ENCODE results near the gene FANCI. TPM values are rescaled to one million over a fixed set of nuclear protein-coding genes. Genes with fewer than 3 reads are reported as not detected.

The FANCI gene
- total and polyA plus RNA-seq, 2 of the 4 experiments (the other 2 are of a cell fraction), result 13.2 to 34.2 TPM

DNA sequence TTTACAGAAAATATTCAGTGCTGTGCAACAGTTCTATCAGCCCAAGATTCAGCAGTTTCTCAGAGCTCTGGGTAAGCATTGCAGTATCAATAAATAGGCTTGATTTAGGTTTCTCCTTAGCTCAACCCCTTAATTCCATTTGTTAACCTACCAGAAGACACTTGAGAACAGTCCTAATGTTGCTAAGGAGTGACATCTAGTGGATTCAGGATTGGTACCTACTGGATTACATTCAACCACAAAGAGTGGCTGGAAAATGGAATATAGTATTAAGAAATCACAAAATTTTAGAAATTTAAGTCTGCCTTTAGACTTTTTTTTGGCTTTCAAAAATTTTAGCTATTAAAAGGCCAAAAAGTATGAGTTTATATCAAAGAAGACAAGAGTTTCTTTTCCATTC, 56.1 kb downstream of the FANCI start:
- no peaks in the 10 kb centered on the region; a peak in 1 of 4 replicates for H3K79me1 ChIP-seq (ENCODE audit: low read depth in 1 of 2, low read length in 2 of 2)
- H3K36me3 ChIP-seq (ENCODE audit: control insufficient read depth, insufficient read depth, low read length), result peaks cover 5% of the 10 kb centered on the region
- no peak overlapping the region for H3K4me3 ChIP-seq (ENCODE audit: insufficient read depth, low read depth, low read length)
- no peaks in the 10 kb centered on the region for H4K20me1 ChIP-seq (ENCODE audit: insufficient read depth, low read length)
- H3K23ac ChIP-seq (ENCODE audit: low read depth, low read length), result no peak overlapping the region
- TF ChIP-seq RFX5 (IDR thresholded peaks at IDR 0.05; ENCODE audit: low read depth, low read length), result no peak
- peak; percentile 67 for TF ChIP-seq RAD21 (IDR thresholded peaks at IDR 0.05; ENCODE audit: low read length)
- TF ChIP-seq, protein P1, sequence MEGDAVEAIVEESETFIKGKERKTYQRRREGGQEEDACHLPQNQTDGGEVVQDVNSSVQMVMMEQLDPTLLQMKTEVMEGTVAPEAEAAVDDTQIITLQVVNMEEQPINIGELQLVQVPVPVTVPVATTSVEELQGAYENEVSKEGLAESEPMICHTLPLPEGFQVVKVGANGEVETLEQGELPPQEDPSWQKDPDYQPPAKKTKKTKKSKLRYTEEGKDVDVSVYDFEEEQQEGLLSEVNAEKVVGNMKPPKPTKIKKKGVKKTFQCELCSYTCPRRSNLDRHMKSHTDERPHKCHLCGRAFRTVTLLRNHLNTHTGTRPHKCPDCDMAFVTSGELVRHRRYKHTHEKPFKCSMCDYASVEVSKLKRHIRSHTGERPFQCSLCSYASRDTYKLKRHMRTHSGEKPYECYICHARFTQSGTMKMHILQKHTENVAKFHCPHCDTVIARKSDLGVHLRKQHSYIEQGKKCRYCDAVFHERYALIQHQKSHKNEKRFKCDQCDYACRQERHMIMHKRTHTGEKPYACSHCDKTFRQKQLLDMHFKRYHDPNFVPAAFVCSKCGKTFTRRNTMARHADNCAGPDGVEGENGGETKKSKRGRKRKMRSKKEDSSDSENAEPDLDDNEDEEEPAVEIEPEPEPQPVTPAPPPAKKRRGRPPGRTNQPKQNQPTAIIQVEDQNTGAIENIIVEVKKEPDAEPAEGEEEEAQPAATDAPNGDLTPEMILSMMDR (conservative IDR thresholded peaks at IDR 0.05; ENCODE audit: low read depth, low read length), result peak; percentile 54
- peak; percentile 45 for TF ChIP-seq SMC3 (IDR thresholded peaks at IDR 0.05; ENCODE audit: low read depth, low read length)
- TF ChIP-seq, protein P2, sequence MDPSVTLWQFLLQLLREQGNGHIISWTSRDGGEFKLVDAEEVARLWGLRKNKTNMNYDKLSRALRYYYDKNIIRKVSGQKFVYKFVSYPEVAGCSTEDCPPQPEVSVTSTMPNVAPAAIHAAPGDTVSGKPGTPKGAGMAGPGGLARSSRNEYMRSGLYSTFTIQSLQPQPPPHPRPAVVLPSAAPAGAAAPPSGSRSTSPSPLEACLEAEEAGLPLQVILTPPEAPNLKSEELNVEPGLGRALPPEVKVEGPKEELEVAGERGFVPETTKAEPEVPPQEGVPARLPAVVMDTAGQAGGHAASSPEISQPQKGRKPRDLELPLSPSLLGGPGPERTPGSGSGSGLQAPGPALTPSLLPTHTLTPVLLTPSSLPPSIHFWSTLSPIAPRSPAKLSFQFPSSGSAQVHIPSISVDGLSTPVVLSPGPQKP (IDR thresholded peaks at IDR 0.05; ENCODE audit: borderline replicate concordance, low read depth, low read length), result no peak
- TF ChIP-seq CHD1 (IDR thresholded peaks at IDR 0.05; ENCODE audit: low read depth, low read length), result no peak
- TF ChIP-seq FOS (IDR thresholded peaks at IDR 0.05; ENCODE audit: low read depth, low read length), result no peak
- no peak for TF ChIP-seq MXI1 (IDR thresholded peaks at IDR 0.05; ENCODE audit: borderline replicate concordance, low read depth, low read length)
- TF ChIP-seq CEBPB (IDR thresholded peaks at IDR 0.05; ENCODE audit: low read depth, low read length), result no peak
- no peak for TF ChIP-seq POLR2A (IDR thresholded peaks at IDR 0.05; ENCODE audit: low read depth, low read length)
- no peak for TF ChIP-seq MAZ (IDR thresholded peaks at IDR 0.05; ENCODE audit: borderline replicate concordance, low read depth, low read length)
- TF ChIP-seq MAFK (IDR thresholded peaks at IDR 0.05; ENCODE audit: low read depth, low read length), result no peak
- in situ Hi-C loops (cut with MboI; ENCODE audit: low sequenced_read_pairs), result no loop called here
- no TSS peak for BruUV-seq (replicated peaks)
- no peak overlapping the region for H2BK20ac ChIP-seq (ENCODE audit: low read depth, low read length)
- ChIA-PET CTCF (interaction anchor here (0.6 to 2.1 kb wide), 8 partner anchors 8 to 170 kb away, joined by 3 to 27 read pairs (median 4); no protein-coding TSS in a partner anchor), POLR2A (ENCODE audit: unreplicated experiment) (no interaction called here)
- no peak overlapping the region for H3K27ac ChIP-seq (ENCODE audit: insufficient read depth, low read length)
- H2BK120ac ChIP-seq (ENCODE audit: low read depth, low read length), result no peak overlapping the region
- no peaks in the 10 kb centered on the region; the same call in 1 of the 2 replicates for H3K9me1 ChIP-seq (ENCODE audit: insufficient read depth, low read length)
- H3K18ac ChIP-seq (ENCODE audit: low read depth, low read length), result no peak overlapping the region
- no peak overlapping the region for H4K8ac ChIP-seq (ENCODE audit: low read depth in 2 of 2, low read length in 2 of 2)
- H3K27me3 ChIP-seq (ENCODE audit: control insufficient read depth, insufficient read depth, low read length), result no peaks in the 10 kb centered on the region
- no peak overlapping the region for H3K14ac ChIP-seq (replicated peaks; ENCODE audit: low read depth, low read length)
- peak; percentile 64 for DNase-seq
- H3K9ac ChIP-seq (ENCODE audit: low read depth, low read length), result no peak overlapping the region
- no peak overlapping the region for H4K91ac ChIP-seq (ENCODE audit: insufficient read depth, low read depth, low read length)
- H2AK9ac ChIP-seq (replicated peaks; ENCODE audit: low read depth, low read length, poor library complexity), result no peak overlapping the region
- H2BK15ac ChIP-seq (ENCODE audit: low read depth, low read length), result no peak overlapping the region
- no peak overlapping the region for H3K56ac ChIP-seq (ENCODE audit: extremely low read depth, insufficient read depth, low read length)
- no peak overlapping the region for H3K4ac ChIP-seq (ENCODE audit: low read depth, low read length)
- H3K9me3 ChIP-seq (ENCODE audit: control insufficient read depth, insufficient read depth, low read length), result peaks cover 2% of the 10 kb centered on the region; the same call in 1 of the 2 replicates
- H2AK5ac ChIP-seq (ENCODE audit: low read depth, low read length), result no peak overlapping the region
- peak; percentile 91 for ATAC-seq (ENCODE audit: low read depth)
- no peaks in the 10 kb centered on the region for H3K4me1 ChIP-seq (ENCODE audit: control insufficient read depth, insufficient read depth, low read length)
- intact Hi-C loops (cut with micrococcal nuclease), result loop anchor here (1.0 to 10.0 kb wide), 3 partner anchors 93 to 395 kb away; no protein-coding TSS in a partner anchor
- H4K5ac ChIP-seq (ENCODE audit: low read depth, low read length), result no peak overlapping the region
- no peak overlapping the region for H2AFZ ChIP-seq (replicated peaks; ENCODE audit: low read length, poor library complexity)
- no peak overlapping the region for H2BK5ac ChIP-seq (ENCODE audit: low read depth, low read length, poor library complexity, severe bottlenecking)
- dilution Hi-C loops (cut with HindIII; ENCODE audit: low sequenced_read_pairs, unreplicated experiment), result no loop called here
- no peak overlapping the region for H3K4me2 ChIP-seq (ENCODE audit: low read depth, low read length)
